Epithelial cell of umbilical artery (primary cell): ENCODE measurements around the gene GAGE10. TPM values are rescaled to one million over a fixed set of nuclear protein-coding genes. Genes with fewer than 3 reads are reported as not detected.

Experiments used
- total RNA-seq: library from RNA; depleted of rRNA; stranded (reverse); fragments of >200 nt; gene quantifications from 2 replicates; pipeline ENCODE4 v1.2.3, GENCODE V29; 2014

GAGE10 gene
- total RNA-seq: not detected in 2 replicates

GRCh38 chrX:49303346-49303745 lies at the start of gene GAGE10:
Gene GAGE10, plus strand, starts transcription at chrX:49303646. Its CDS starts 1,214 bp downstream, at chrX:49304860.

GRCh38 chrX:49264460-49264859 lies 39.0 kb upstream of the GAGE10 start, which contains the start of gene FOXP3:
Gene FOXP3, minus strand, starts transcription at chrX:49264710. Its CDS starts 6,205 bp downstream, at chrX:49258505.

GRCh38 chrX:49269767-49270248 lies 33.6 kb upstream of the GAGE10 start, which contains the start of gene PPP1R3F:
Gene PPP1R3F, plus strand, starts transcription at chrX:49269793. Its CDS starts 77 bp downstream, at chrX:49269870.

GRCh38 chrX:49321737-49322136 lies 18.3 kb downstream of the GAGE10 start, which contains the start of gene GAGE12J:
Gene GAGE12J, plus strand, starts transcription at chrX:49322037. Its CDS starts 1,157 bp downstream, at chrX:49323194.

GRCh38 chrX:49331282-49331681 lies 27.8 kb downstream of the GAGE10 start, which contains the start of gene GAGE13:
Gene GAGE13, plus strand, starts transcription at chrX:49331582. Its CDS starts 1,156 bp downstream, at chrX:49332738.

Other genes starting within 250 kb of the GAGE10 start
- 0.61 and 0.65 TPM in 2 replicates for gene CCDC120, start 244.6 kb upstream of the GAGE10 start, total RNA-seq
- gene PRAF2, start 229.6 kb upstream of the GAGE10 start, total RNA-seq: 4.6 and 5.2 TPM in 2 replicates
- 24.0 and 34.0 TPM in 2 replicates for gene WDR45, start 223.8 kb upstream of the GAGE10 start, total RNA-seq
- gene GPKOW, start 179.9 kb upstream of the GAGE10 start, total RNA-seq: 23.4 and 25.1 TPM in 2 replicates
- gene MAGIX, start 140.9 kb upstream of the GAGE10 start, total RNA-seq: 0.65 and 1.7 TPM in 2 replicates
- gene PLP2, start 131.7 kb upstream of the GAGE10 start, total RNA-seq: 7.8 and 13.3 TPM in 2 replicates
- 5.2 and 6.2 TPM in 2 replicates for gene PRICKLE3, start 117.3 kb upstream of the GAGE10 start, total RNA-seq
- under 0.01 and 0.15 TPM in 2 replicates for gene SYP, start 103.5 kb upstream of the GAGE10 start, total RNA-seq
- gene CACNA1F, start 70.3 kb upstream of the GAGE10 start, total RNA-seq: not detected in 2 replicates
- gene CCDC22, start 68.2 kb upstream of the GAGE10 start, total RNA-seq: 8.1 and 10.6 TPM in 2 replicates
- not detected in 2 replicates for gene FOXP3, start 38.9 kb upstream of the GAGE10 start, total RNA-seq
- gene PPP1R3F, start 33.9 kb upstream of the GAGE10 start, total RNA-seq: 1.9 and 2.9 TPM in 2 replicates
- not detected in 2 replicates for gene GAGE12J, start 18.4 kb downstream of the GAGE10 start, total RNA-seq
- not detected in 2 replicates for gene GAGE13, start 27.9 kb downstream of the GAGE10 start, total RNA-seq
- not detected in 2 replicates for gene GAGE12C, start 228.5 kb downstream of the GAGE10 start, total RNA-seq
- not detected in 2 replicates for gene GAGE12D, start 238.1 kb downstream of the GAGE10 start, total RNA-seq
- gene GAGE12E, start 247.6 kb downstream of the GAGE10 start, total RNA-seq: not detected in 2 replicates